GM21576 (cell line): ENCODE results near the gene WWTR1.

Experiments
- ATAC-seq: cut with Tn5 transposase; IDR thresholded peaks from one replicate; pipeline ENCODE4 v1.9.1; 2021; ENCODE audit warnings: mild to moderate bottlenecking, moderate library complexity; ENCODE audit not compliant: unreplicated experiment

The WWTR1 gene

GRCh38 chr3:149657926-149658743, at the start of gene WWTR1:
Gene WWTR1 (minus strand): TSS chr3:149658025. CDS start chr3:149657306, 719 bp downstream.
- ATAC-seq: peak; percentile 86

GRCh38 chr3:149706905-149707304, 49.1 kb upstream of the WWTR1 start:
- ATAC-seq: no peak

- ATAC-seq: no peak
Measured at GRCh38 chr3:149705416-149705815, 47.6 kb upstream of the WWTR1 start.

GRCh38 chr3:149703466-149703865, 45.6 kb upstream of the WWTR1 start:
- no peak for ATAC-seq

- ATAC-seq: no peak
Measured at GRCh38 chr3:149702691-149703441, 45.0 kb upstream of the WWTR1 start.

- ATAC-seq: no peak
Measured at GRCh38 chr3:149701977-149702350, 44.1 kb upstream of the WWTR1 start.

- no peak for ATAC-seq
Measured at GRCh38 chr3:149701206-149701976, 43.6 kb upstream of the WWTR1 start.

- ATAC-seq: no peak
Measured at GRCh38 chr3:149688122-149688757, 30.4 kb upstream of the WWTR1 start.

GRCh38 chr3:149686996-149687395, 29.2 kb upstream of the WWTR1 start:
- no peak for ATAC-seq

- no peak for ATAC-seq
Measured at GRCh38 chr3:149678351-149678950, 20.6 kb upstream of the WWTR1 start.

- no peak for ATAC-seq
Measured at GRCh38 chr3:149673393-149673792, 15.6 kb upstream of the WWTR1 start.

- ATAC-seq: no peak
Measured at GRCh38 chr3:149670742-149671492, 13.1 kb upstream of the WWTR1 start.

- no peak for ATAC-seq
Measured at GRCh38 chr3:149667576-149667975, 9.8 kb upstream of the WWTR1 start.

GRCh38 chr3:149663966-149664365, 6.1 kb upstream of the WWTR1 start:
- no peak for ATAC-seq

- ATAC-seq: no peak
Measured at GRCh38 chr3:149662240-149662887, 4.5 kb upstream of the WWTR1 start.

GRCh38 chr3:149660462-149660861, 2.6 kb upstream of the WWTR1 start:
- ATAC-seq: no peak

GRCh38 chr3:149658744-149659497, 1.1 kb upstream of the WWTR1 start:
- ATAC-seq: no peak

GRCh38 chr3:149657321-149657925, 402 bp downstream of the WWTR1 start:
- ATAC-seq: peak; percentile 24
